ENCODE results near the gene INHBB.

DNA sequence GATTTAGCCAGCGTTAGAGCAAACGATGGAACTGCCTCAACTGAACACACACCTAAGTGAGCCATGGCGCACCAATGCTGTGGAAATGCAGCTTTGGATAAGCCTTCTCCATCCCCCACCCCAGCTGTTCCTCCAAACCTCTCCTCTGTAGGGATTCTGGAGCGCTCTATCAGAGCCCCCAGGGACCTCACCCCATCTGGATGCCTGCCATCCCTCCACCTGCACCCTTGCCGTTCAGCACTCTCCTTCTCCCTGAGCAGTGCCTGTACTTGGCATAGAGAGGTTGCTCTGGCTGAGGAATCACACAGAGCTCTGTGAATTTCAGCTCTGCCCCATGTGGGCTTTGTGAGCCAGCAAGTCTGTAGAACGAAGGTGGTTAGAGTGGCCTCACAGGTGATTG is 42.8 kb upstream of the INHBB start:
- TF ChIP-seq CTCF (IDR thresholded peaks at IDR 0.05) (no peak), POLR2A (IDR thresholded peaks at IDR 0.05) (no peak)

Data from heart left ventricle (tissue), 13 donors.